ENCODE data around the gene AK8.
"Not testable (repeated sequence)": the region's sequence is repeated elsewhere in the genome, so short reads cannot be mapped to it uniquely, and the experiment has no call there.

Gene AK8

GRCh38 chr9:132795511-132796303 is 82.4 kb downstream of the AK8 start:
- no peak for DNase-seq

- no peak for DNase-seq
Measured at GRCh38 chr9:132794730-132795380, 83.2 kb downstream of the AK8 start.

GRCh38 chr9:132793606-132794580 is 84.2 kb downstream of the AK8 start:
- DNase-seq = no peak

- no peak for DNase-seq
Measured at GRCh38 chr9:132792547-132792946, 85.5 kb downstream of the AK8 start.

GRCh38 chr9:132791699-132792240 is 86.3 kb downstream of the AK8 start:
- DNase-seq = no peak

GRCh38 chr9:132789719-132790118 is 88.4 kb downstream of the AK8 start:
- DNase-seq = no peak

- DNase-seq = no peak
Measured at GRCh38 chr9:132788378-132788777, 89.7 kb downstream of the AK8 start.

GRCh38 chr9:132787748-132788159 is 90.3 kb downstream of the AK8 start:
- no peak for DNase-seq

- no peak for DNase-seq
Measured at GRCh38 chr9:132784286-132784830, 93.7 kb downstream of the AK8 start.

GRCh38 chr9:132783006-132783405 is 95.1 kb downstream of the AK8 start:
- DNase-seq = no peak

- no peak for DNase-seq
Measured at GRCh38 chr9:132782037-132782436, 96.0 kb downstream of the AK8 start.

GRCh38 chr9:132780230-132781007 is 97.7 kb downstream of the AK8 start:
- no peak for DNase-seq

GRCh38 chr9:132776891-132777290 is 101.2 kb downstream of the AK8 start:
- no peak for DNase-seq

GRCh38 chr9:132776268-132776667 is 101.8 kb downstream of the AK8 start:
- no peak for DNase-seq

- DNase-seq = no peak
Measured at GRCh38 chr9:132775720-132776119, 102.4 kb downstream of the AK8 start.

- DNase-seq = no peak
Measured at GRCh38 chr9:132774886-132775285, 103.2 kb downstream of the AK8 start.

- no peak for DNase-seq
Measured at GRCh38 chr9:132773764-132774339, 104.2 kb downstream of the AK8 start.

GRCh38 chr9:132773093-132773492 is 105.0 kb downstream of the AK8 start:
- no peak for DNase-seq

- DNase-seq = not testable (repeated sequence)
Measured at GRCh38 chr9:132771752-132772151, 106.3 kb downstream of the AK8 start.

- DNase-seq = no peak
Measured at GRCh38 chr9:132770770-132771310, 107.2 kb downstream of the AK8 start.

Measured in CD4-positive, alpha-beta T cell treated with Interleukin-4 for 4 hours (primary cell).